Mononuclear cell (primary cell): ENCODE results near the gene CBX3. TPM values are rescaled to one million over a fixed set of nuclear protein-coding genes. Genes with fewer than 3 reads are reported as not detected.
"Not testable (repeated sequence)": the region's sequence is repeated elsewhere in the genome, so short reads cannot be mapped to it uniquely, and the experiment has no call there.

Source experiments
- H3K27me3 ChIP-seq: 2 replicates; pipeline ENCODE4 v1.6.0; 2011; ENCODE audit warnings: low read length, control low read depth; ENCODE audit not compliant: insufficient read depth
- H3K4me1 ChIP-seq: 2 replicates; pipeline ENCODE4 v1.5.1; 2011; ENCODE audit warnings: mild to moderate bottlenecking, low read length, control low read depth; ENCODE audit not compliant: insufficient read depth
- H3K4me3 ChIP-seq: 2 replicates; pipeline ENCODE4 v1.5.1; 2011; ENCODE audit warnings: mild to moderate bottlenecking, low read length, moderate library complexity
- H3K9me3 ChIP-seq: 2 replicates; pipeline ENCODE4 v1.5.1; 2011; ENCODE audit warnings: low read depth, mild to moderate bottlenecking, control low read depth, low read length
- total RNA-seq: library from RNA; depleted of rRNA; stranded (reverse); fragments of >200 nt; gene quantifications from one replicate; pipeline ENCODE4 v1.2.3, GENCODE V29; 2012

Gene CBX3
- total RNA-seq, 1 donor: 135 TPM

DNA sequence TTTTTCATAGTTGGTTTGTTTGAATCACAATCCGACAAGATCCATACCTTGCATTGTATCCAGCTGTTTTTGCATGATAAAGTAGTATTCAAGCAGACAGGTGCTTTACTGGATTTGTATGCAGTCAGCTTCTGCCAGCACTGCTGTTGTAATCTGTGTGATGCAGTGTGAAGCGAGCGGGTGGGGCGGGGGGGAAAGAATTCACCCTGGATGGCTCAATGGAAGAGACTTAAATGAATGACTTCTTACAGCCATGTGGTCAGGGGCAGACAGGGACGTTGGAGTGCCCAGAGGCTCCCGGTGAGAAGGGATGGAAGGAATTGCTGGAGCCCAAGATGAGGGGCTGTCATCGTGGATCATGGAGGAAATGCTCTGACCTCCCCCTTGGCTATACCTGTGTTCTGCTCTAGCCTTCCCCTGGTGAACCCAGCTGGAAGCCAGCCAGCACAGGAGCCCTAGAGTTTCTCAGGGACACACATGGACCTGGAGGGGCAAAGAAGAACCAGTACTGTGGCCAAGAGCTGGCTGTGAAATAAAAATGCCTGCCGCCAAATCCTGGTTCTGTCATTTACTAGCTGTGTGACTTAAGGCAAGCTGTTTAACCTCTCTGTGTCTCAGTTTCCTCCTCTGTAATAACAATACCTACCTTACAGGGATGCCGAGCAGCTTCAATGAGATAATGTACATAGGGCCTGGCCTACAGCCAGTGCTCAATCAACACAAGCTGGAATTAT, 35.4 kb upstream of the CBX3 start:
- no peaks in the 10 kb centered on the region for H3K9me3 ChIP-seq
- no peaks in the 10 kb centered on the region for H3K27me3 ChIP-seq
- no peak overlapping the region for H3K4me3 ChIP-seq
- peaks cover 7% of the 10 kb centered on the region for H3K4me1 ChIP-seq

GRCh38 chr7:26166684-26167266, 34.8 kb upstream of the CBX3 start:
- no peaks in the 10 kb centered on the region for H3K27me3 ChIP-seq
- H3K4me3 ChIP-seq: no peak overlapping the region
- no peaks in the 10 kb centered on the region for H3K9me3 ChIP-seq
- H3K4me1 ChIP-seq: peaks cover 7% of the 10 kb centered on the region

DNA sequence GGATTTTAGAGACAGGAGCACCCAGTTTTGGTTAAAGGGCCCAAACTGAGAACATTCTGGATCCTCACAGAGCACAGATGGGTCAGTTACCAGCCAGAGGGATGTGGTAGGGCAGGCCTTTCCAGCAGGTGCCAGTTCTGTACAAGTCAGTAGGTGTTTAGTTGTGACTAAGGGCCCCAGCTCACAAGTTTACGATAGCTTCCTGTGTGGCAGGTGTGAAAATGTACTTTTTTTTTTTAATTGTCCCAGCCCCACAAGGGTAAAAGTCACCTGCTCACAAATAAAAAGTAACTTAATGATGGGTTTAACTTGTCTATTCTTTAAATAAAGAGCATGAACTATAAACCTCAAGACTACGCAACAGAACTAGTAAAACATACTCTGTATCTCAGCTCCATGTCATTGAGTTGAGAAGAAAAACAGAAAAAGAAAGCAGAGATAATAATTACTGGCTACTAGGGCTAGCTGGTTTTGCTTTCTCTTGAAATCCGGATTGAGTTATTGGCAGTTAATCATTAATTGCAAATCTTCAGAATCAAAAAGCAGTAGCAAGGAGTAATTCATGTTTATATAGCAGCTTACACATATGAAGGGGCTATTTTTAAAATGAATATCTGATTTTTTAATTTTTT, 34.1 kb upstream of the CBX3 start:
- no peak overlapping the region for H3K4me3 ChIP-seq
- no peaks in the 10 kb centered on the region for H3K27me3 ChIP-seq
- H3K9me3 ChIP-seq: no peaks in the 10 kb centered on the region
- H3K4me1 ChIP-seq: peaks cover 7% of the 10 kb centered on the region

DNA sequence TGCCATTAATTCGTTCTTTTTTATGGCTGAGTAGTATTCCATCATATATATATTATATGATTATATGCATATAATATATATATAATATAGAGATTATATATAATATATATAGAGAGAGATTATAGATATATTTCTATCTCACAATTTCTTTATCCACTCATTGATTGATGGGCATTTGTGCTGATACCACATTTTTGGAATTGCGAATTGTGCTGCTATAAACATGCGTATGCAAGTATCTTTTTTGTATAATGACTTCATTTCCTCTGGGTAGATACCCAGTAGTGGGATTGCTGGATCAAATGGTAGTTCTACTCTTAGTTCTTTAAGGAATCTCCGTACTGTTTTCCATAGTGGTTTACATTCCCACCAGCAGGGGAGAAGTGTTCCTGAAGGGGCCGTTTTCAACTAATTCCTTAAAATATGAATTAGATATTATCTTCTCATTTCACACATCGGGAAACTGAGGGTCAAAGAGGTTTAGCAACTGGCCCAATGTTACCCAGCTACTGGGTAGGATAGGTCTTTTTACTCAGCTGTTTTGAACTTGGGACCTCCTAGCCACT, 33.0 kb upstream of the CBX3 start:
- H3K4me3 ChIP-seq: no peak overlapping the region
- H3K4me1 ChIP-seq: peaks cover 7% of the 10 kb centered on the region
- no peaks in the 10 kb centered on the region for H3K9me3 ChIP-seq
- H3K27me3 ChIP-seq: no peaks in the 10 kb centered on the region

DNA sequence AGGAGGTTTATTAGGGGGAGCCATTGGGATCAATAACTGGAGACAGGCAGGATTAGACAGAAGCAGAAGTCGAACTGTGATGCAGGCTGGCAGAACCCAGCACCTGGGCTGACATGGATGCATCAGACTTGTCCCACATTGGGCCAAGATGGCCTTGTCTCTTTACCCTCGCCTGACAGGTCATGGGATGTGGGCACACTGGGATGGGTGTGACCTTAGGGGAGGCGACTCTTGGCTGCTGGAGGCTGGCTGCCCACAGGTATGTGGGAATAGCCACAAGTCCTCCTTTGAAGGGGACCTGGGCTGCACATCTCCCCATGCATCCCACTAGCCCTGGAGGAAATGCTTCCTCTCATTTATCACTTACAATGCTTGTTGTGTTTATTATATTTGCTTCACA, 32.3 kb upstream of the CBX3 start:
- H3K4me1 ChIP-seq: peaks cover 7% of the 10 kb centered on the region
- no peaks in the 10 kb centered on the region for H3K27me3 ChIP-seq
- H3K4me3 ChIP-seq: no peak overlapping the region
- no peaks in the 10 kb centered on the region for H3K9me3 ChIP-seq

DNA sequence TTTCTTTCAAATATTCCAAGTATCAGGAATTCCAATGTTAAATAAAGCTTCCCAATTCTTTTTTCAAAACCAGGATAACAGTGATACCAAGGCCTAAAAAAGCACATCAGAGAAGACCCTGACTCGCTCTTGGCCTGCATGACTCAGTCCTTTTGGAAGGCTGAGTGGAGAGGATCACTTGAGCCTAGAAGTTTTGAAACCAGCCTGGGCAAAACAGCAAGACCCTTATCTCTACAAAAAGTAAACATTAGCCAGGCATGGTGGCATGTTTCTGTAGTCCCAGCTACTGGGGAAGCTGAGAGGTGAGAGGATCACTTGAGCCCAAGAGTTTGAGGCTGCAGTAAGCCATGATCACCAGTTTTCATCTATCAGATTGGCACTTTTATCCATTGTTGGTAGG, 30.9 kb upstream of the CBX3 start:
- Histone ChIP-seq H3K27me3 (no peaks in the 10 kb centered on the region), H3K9me3 (no peaks in the 10 kb centered on the region), H3K4me3 (no peak overlapping the region), H3K4me1 (peaks cover 7% of the 10 kb centered on the region)

DNA sequence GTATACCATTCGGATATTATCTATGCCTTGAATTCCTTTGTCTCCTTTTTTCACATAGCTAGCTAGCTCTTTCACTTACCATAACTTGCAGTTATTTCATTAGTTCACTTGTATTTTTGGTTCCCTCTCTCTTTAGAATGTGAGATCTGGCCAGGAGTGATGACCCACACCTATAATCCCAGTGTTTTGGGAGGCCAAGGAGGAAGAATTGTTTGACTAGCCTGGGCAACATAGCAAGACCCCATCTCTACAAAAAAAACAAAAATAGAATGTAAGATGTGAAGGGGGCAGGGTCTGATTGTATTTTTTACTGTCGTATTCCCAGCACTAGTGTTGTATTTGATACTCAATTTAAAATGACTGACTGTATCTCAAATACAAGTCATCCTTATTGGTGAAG, 29.9 kb upstream of the CBX3 start:
- Histone ChIP-seq H3K27me3 (no peaks in the 10 kb centered on the region), H3K9me3 (no peaks in the 10 kb centered on the region), H3K4me1 (peaks cover 7% of the 10 kb centered on the region), H3K4me3 (no peak overlapping the region)

DNA sequence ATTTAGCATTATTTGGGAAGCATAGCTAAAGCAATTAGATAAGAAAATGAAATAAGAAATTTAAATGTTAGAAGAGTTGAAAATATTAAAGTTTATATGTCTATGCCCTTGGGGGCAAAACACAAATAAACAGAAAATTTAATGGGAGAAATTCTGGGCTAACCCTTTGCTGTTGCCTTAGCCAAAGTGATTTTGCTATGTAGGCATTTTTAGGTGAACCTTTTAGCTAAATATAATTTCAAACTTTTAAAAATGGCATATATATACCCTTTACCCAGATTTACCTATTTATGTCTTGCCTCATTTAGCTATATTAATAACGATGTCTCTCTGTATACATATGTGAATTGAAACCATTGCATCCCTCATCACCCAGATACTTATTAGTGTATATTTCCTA, 29.5 kb upstream of the CBX3 start:
- Histone ChIP-seq H3K4me1 (peaks cover 2% of the 10 kb centered on the region), H3K9me3 (no peaks in the 10 kb centered on the region), H3K4me3 (no peak overlapping the region), H3K27me3 (no peaks in the 10 kb centered on the region)

- H3K27me3 ChIP-seq, H3K4me1 ChIP-seq: not testable (repeated sequence)
Measured at GRCh38 chr7:26175903-26176302, 25.6 kb upstream of the CBX3 start.

DNA sequence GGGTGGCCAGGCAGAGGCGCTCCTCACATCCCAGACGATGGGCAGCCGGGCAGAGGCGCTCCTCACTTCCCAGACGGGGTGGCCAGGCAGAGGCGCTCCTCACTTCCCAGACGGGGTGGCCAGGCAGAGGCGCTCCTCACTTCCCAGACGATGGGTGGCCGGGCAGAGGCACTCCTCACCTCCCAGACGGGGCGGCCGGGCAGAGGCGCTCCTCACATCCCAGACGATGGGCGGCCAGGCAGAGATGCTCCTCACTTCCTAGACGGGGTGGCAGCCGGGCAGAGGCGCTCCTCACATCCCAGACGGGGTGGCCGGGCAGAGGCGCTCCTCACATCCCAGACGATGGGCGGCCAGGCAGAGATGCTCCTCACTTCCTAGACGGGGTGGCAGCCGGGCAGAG, 24.8 kb upstream of the CBX3 start:
- not testable (repeated sequence) for H3K27me3 ChIP-seq, H3K9me3 ChIP-seq, H3K4me3 ChIP-seq, H3K4me1 ChIP-seq

More at GRCh38 chr7:26175903-26176302, 25.6 kb upstream of the CBX3 start:
- not testable (repeated sequence) for H3K9me3 ChIP-seq, H3K4me3 ChIP-seq

DNA sequence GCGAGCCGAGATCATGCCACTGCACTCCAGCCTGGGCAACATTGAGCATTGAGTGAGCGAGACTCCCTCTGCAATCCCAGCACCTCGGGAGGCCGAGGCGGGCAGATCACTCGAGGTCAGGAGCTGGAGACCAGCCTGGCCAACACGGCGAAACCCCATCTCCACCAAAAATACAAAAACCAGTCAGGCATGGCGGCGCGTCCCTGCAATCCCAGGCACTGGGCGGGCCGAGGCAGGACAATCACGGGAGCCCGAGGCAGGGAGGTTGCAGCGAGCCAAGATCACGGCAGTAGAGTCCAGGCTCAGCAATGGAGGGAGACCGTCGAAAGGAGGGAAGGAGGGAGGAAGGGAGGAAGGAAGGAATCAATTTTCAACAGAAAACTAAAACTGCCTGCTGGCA, 24.3 kb upstream of the CBX3 start:
- H3K9me3 ChIP-seq, H3K27me3 ChIP-seq, H3K4me1 ChIP-seq, H3K4me3 ChIP-seq: not testable (repeated sequence)

DNA sequence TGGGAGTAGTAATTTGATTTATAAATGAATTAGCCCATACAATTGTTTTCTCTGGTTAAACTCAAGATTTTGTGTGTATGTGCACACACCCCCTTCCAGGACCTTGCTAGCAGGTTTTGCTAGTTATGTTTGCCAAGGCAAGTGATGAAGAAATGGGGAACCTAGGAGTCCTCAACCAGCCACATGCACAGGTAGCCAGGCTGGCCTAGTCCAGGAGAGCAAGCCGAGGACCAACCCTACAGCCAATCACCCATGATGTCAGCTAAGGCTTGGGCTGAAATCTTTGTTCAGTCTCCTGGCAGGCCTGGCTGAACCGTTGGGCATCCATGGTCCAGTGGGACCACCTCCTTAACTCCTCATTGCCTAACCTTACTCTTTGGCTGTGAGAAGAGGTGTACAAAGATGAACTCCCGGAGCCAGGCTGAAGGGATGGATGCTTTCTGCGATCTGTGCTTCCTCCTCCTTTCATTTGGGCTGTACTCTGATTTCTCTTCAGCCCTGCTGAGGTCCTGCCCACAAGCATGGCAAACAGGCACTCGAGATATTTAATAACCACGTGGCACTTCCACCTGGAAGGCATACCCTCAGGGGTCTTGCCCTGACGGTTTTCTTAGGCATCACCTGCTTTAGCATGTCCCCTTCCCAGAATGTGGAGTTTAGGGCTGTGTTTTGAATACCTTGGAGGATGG, 23.1 kb upstream of the CBX3 start:
- Histone ChIP-seq H3K27me3 (no peaks in the 10 kb centered on the region), H3K4me1 (peaks cover 4% of the 10 kb centered on the region), H3K9me3 (no peaks in the 10 kb centered on the region), H3K4me3 (no peak overlapping the region)

- no peaks in the 10 kb centered on the region for H3K27me3 ChIP-seq
- no peaks in the 10 kb centered on the region for H3K9me3 ChIP-seq
- H3K4me3 ChIP-seq: no peak overlapping the region
- peaks cover 4% of the 10 kb centered on the region for H3K4me1 ChIP-seq
Measured at GRCh38 chr7:26179422-26179821, 22.1 kb upstream of the CBX3 start.

GRCh38 chr7:26179826-26180497, 21.6 kb upstream of the CBX3 start:
- no peaks in the 10 kb centered on the region for H3K27me3 ChIP-seq
- no peak overlapping the region for H3K4me3 ChIP-seq
- peaks cover 4% of the 10 kb centered on the region for H3K4me1 ChIP-seq
- H3K9me3 ChIP-seq: no peaks in the 10 kb centered on the region

DNA sequence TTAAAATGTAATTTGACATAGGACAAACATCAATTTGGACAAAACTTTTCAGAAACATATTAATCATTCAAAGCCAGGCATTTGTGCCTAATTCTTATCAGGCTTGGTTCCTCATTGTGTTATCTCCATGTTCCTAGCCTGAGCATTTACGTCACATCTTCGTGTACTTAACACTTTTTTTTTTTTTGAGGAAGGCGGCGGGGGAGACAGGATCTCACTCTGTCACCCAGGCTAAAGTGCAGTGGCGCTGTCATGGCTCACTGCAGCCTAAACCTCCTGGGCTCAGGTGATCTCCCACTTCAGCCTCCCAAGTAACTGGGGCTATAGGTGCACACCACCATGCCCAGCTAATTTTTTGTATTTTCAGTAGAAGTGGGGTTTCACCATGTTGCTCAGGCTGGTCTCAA, 20.8 kb upstream of the CBX3 start:
- Histone ChIP-seq H3K9me3 (no peaks in the 10 kb centered on the region), H3K27me3 (no peaks in the 10 kb centered on the region), H3K4me1 (peaks cover 4% of the 10 kb centered on the region), H3K4me3 (no peak overlapping the region)
